PC-9 (cell line): ENCODE measurements around the gene GNAL.

ENCODE experiments used
- EZH2 ChIP-seq: fragments of 200-600 bp; sonication (generic); IDR thresholded peaks from 2 replicates; pipeline ENCODE4 v1.8.0; 2017; ENCODE audit warnings: antibody characterized with exemption, low read depth
- TF ChIP-seq, protein P1 (sequence below): fragments of 200-600 bp; sonication (generic); conservative IDR thresholded peaks from 2 replicates; pipeline ENCODE4 v1.6.1; 2017; ENCODE audit warnings: mixed run types, antibody characterized with exemption, mild to moderate bottlenecking, moderate library complexity

- TF ChIP-seq, protein P1, sequence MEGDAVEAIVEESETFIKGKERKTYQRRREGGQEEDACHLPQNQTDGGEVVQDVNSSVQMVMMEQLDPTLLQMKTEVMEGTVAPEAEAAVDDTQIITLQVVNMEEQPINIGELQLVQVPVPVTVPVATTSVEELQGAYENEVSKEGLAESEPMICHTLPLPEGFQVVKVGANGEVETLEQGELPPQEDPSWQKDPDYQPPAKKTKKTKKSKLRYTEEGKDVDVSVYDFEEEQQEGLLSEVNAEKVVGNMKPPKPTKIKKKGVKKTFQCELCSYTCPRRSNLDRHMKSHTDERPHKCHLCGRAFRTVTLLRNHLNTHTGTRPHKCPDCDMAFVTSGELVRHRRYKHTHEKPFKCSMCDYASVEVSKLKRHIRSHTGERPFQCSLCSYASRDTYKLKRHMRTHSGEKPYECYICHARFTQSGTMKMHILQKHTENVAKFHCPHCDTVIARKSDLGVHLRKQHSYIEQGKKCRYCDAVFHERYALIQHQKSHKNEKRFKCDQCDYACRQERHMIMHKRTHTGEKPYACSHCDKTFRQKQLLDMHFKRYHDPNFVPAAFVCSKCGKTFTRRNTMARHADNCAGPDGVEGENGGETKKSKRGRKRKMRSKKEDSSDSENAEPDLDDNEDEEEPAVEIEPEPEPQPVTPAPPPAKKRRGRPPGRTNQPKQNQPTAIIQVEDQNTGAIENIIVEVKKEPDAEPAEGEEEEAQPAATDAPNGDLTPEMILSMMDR = no peak
- TF ChIP-seq EZH2 = no peak
Measured at GRCh38 chr18:11866764-11867163, 177.7 kb downstream of the GNAL start.
